NCI-H2081 treated with DMSO at 0.1 percent for 48 hours (cell line): ENCODE results near the gene BANF1.

Source experiments
- DNase-seq: peaks from one replicate; lab custom pipeline; 2025; lab: John Stamatoyannopoulos, UW

Gene BANF1, protein sequence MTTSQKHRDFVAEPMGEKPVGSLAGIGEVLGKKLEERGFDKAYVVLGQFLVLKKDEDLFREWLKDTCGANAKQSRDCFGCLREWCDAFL

DNA sequence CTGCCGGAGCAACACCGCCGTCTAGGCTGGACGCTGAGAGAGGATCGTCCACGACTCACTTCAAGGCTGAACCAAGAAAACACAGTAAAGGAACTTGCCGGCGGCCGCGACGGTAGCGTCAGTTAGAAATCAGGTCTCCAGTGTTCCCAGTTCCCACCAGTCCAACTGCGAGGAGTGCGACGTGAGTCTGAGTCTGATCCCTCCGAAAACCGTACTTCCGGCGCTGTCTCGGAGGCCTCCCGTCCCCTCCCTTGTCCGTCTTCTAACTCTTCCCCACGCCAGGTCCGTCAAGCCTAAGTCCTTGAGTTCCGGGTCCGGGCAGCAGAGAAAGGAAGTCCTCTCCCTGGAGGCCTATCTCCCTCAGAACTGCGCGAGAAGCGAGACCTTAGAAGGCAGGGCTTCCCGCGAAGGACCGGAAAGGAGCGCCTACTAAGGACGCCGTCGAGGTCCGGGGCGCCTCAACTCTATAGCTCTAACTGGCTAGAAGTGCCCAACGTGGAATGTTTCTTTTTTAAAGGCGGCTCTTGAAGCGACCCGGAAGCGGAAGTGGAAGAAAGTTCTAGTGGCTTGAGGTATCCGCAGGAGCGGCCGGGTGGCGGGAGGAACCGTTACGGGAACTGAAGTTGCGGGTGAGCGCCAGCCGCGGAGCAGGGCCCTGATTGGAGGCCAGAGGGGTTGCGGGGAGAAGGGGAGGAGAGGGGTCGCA is at the start of gene BANF1, which contains the start of gene EIF1AD:
Gene BANF1 (plus strand): TSS at position 562 of the 706 bp plus-strand sequence. CDS start 748 bp downstream, outside the sequence.
Gene EIF1AD (minus strand): TSS at position 216 of the 706 bp plus-strand sequence. CDS start 1,768 bp downstream, outside the sequence.
- DNase-seq = peak; percentile 81

- DNase-seq = no peak
These were observed 48.8 kb upstream of the BANF1 start for GRCh38 chr11:65953471-65953870.

DNA sequence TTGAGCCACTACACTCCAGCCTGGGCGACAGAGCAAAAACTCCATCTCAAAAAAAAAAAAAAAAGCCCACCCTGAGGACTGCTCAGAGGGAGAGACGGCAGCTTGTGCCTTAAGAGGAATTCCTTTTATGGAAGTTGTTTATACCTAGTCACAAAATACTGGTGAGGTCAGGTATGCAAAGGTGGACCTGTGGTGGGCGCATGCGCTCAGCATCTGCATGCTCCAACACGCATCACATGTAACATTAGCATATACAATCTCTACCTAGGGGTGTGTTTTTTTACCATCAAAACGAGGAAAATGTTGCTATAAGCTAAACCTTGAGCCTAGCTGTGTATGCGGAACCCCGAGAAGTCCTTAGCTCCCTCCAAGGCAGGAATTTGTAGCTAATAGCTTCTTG is 47.5 kb upstream of the BANF1 start:
- DNase-seq = no peak

GRCh38 chr11:65958291-65958690 is 44.0 kb upstream of the BANF1 start:
- no peak for DNase-seq

DNA sequence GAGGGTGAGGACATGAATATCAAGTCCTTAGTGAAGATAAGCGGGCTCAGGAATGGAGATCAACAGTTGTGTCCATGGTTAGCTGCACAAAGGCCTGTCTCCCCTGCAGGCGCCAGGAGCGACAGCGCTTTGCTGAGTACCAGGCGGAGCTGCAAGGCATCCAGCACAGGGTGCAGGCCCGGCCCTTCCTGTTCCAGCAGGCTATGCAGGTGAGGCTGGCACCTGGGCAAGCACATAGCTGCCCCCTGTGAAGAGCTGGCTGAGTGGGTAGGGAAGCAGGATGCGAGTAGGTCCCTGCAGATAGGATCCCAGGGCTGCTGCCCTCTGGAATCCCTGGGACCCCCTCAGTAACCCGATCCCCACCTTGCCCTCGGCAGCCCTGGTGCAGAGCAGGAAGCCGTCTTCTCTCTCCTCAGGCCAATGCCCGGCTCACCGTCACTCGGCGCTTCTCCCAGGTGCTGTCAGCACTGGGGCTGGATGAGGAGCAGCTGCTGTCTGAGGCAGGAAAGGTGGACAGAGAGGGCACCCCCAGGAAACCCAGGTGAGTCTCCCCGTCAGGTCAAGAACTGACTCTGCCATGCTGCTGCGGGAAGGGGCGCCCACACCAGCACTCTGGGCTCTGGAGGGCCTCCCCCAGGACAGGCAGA is 43.4 kb upstream of the BANF1 start:
- DNase-seq = no peak

DNA sequence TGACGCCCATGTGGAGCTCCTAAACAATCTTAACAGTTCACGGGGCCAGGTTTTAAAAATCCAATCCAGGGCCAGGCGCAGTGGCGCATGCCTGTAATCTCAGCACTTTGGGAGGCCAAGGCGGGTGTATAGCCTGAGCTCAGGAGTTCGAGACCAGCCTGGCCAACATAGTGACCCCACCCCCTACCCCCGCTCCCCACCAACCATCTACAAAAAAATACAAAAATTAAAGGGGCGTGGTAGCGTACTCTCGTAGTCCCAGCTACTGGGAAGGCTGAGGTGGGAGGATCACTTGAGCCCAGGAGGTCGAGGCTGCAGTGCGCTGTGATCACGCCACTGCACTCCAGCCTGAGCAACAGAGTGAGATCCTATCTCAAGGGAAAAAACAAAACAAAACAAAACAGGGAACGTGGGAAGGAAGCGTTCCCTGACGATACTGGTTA is 41.5 kb upstream of the BANF1 start:
- DNase-seq = no peak

GRCh38 chr11:65961267-65962140 is 40.8 kb upstream of the BANF1 start, which contains the start of gene SART1:
TSS of gene SART1 (plus strand) at chr11:65961734. CDS start at chr11:65961781, 47 bp downstream.
- peak; percentile 80 for DNase-seq

DNA sequence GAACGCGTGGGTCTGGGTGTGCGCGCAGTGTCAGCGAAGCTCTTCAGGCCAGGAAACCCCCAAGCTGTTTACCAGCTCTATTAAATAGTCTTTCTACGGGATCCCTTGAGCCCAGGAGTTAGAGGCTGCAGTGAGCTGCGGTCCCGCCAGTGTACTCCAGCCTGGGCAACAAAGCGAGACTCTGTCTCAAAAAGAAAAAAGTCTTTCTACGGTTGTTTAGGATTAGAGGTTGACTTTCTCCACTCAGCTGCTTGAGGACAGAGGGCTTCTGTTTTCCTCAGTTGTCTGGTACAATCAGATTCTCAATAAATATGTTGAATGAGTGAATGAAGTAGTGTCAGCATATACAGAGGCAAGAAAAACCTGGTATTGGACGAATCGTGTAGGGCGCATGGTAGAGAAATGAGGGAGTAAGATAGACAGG is 40.1 kb upstream of the BANF1 start:
- DNase-seq = no peak

GRCh38 chr11:65964906-65965305 is 37.4 kb upstream of the BANF1 start:
- DNase-seq = no peak

DNA sequence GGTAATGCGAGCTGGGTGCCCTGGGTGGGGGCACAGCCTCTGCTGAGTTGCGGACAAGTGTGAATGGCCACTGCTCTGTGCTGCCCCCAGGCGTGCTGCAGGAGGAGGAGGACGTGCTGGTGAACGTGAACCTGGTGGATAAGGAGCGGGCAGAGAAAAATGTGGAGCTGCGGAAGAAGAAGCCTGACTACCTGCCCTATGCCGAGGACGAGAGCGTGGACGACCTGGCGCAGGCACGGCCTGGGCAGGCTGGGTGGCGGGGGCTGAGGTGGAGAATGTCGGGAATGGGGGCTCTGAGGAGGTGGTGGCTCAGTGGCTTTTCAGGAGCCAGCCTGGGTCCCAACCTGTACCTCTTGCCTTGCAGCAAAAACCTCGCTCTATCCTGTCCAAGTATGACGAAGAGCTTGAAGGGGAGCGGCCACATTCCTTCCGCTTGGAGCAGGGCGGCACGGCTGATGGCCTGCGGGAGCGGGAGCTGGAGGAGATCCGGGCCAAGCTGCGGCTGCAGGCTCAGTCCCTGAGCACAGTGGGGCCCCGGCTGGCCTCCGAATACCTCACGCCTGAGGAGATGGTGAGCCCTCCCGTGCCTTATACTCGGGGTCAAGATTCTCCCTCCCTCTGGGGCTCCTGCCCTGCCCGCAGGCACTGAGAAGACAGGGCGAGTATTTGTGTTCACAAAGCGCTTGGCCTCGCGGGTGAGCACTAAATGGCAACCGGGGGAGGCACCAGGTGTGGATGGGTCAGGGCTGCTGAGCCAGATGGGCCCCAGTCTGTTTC is 36.1 kb upstream of the BANF1 start:
- DNase-seq = no peak

DNA sequence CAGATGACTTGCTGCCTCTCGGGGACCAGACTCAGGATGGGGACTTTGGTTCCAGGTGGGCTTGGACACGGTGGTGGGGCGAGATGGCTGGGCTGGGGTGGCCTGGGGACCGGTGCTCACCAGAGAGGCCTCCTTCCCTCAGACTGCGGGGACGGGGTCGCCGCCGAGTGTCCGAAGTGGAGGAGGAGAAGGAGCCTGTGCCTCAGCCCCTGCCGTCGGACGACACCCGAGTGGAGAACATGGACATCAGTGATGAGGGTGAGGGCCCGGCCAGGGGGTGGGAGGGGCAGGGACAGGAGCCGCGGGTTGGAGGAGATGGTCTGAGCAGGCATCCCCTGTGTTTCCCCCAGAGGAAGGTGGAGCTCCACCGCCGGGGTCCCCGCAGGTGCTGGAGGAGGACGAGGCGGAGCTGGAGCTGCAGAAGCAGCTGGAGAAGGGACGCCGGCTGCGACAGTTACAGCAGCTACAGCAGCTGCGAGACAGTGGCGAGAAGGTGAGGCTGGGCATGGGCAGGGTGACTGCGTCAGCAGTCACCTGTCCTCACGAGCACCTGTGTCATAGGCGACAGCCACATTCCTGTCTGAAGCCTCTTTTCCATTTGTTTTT is 34.9 kb upstream of the BANF1 start:
- DNase-seq = no peak

GRCh38 chr11:65968600-65969482 is 33.5 kb upstream of the BANF1 start:
- DNase-seq = no peak

GRCh38 chr11:65972116-65972515 is 30.2 kb upstream of the BANF1 start:
- no peak for DNase-seq

DNA sequence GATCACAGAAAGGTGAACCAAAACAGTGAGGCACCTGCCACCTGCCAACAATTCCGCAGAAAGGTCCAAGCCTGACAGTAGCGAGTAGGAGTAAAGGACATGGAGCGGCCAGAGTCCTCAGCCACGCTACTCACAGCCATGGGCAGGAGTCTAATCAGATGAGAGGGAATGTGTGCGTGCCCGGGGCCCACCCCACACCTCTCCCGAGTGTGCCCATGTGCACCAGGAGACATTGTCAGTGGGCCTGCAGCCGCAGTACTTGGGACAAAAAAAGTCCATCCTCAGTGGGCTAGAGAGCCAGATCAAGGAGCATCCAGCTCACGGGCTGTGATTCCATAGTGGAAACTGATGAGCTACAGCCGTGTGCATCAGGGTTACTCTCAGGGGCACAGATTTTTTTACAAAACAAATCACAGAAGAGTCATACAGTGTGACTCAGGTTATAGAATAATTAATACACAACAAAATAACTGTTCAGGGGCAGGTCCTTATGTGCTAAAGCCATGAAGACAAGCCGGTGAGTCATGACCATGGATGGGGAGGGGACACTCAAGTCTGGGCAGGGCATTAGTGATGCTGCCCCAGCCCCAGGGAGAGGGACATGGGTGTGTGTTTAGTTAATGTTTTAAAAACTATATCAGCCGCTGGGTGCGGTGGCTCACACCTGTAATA is 28.7 kb upstream of the BANF1 start:
- DNase-seq = no peak

DNA sequence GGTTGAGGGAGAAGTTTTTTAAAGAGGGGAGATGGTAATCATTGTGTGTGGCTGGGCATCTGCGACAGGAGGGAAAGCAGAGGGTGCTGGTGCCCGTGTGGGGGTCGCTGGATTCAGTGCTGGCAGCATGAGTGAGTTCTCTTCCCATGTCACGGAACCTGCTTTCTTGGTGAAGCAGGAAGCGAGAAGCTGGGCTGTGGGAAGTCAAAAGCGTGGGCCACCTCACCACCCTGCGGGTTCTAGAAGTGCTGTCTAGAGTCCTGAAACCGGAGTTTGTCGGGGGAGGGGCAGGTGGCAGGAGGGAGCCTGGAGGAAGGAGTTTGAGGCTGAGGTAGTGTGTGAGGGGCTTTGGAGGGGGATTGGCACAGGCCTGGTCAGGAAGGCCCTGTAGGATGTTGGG is 26.5 kb upstream of the BANF1 start:
- DNase-seq = no peak

DNA sequence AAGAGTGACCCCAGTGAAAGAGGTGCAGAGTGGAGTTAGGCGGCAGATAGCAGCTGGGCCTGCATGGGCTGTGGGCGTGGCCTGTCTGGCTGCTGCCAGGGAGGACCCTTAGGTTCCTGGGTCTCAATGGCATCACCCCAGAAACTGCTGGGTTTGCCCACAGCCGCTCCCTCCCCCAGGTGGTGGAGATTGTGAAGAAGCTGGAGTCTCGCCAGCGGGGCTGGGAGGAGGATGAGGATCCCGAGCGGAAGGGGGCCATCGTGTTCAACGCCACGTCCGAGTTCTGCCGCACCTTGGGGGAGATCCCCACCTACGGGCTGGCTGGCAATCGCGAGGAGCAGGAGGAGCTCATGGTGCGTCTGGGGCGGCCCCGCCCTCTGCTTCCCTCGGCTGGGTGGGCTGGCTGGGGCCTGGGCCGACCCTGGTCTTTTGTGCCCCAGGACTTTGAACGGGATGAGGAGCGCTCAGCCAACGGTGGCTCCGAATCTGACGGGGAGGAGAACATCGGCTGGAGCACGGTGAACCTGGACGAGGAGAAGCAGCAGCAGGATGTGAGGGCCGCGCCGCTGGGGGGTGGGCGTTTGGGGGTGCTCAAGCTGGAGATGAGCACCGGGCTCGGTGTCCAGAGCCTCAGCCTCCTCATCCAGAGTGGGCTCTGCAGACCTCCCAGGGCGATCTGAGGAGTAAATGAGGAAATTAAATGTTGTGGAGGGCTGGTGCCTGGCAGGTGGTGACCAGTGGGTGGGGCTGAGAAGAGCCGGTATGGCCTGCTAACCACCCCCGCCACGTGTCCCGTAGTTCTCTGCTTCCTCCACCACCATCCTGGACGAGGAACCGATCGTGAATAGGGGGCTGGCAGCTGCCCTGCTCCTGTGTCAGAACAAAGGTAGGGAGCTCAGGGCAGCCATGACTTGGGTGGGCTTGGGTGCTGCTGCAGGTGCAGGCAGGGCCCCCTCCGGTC is 25.8 kb upstream of the BANF1 start:
- no peak for DNase-seq

GRCh38 chr11:65977621-65978390 is 24.5 kb upstream of the BANF1 start:
- DNase-seq = no peak
